Right lobe of liver (tissue), 6 donors: ENCODE results near the gene SASH1. TPM values are rescaled to one million over a fixed set of nuclear protein-coding genes. Genes with fewer than 3 reads are reported as not detected.

Source experiments
- ATAC-seq, 4 donors: fragments of 200-7000 bp; cut with Tn5 transposase; one replicate each; pipeline ENCODE4 v1.9.1; 2020; ENCODE audit warnings: mild to moderate bottlenecking in 4 of 4, moderate library complexity in 4 of 4
- DNase-seq, 3 donors: peaks; one replicate each; pipeline ENCODE4 v3.0.0-alpha.2; 2020
- H3K27ac ChIP-seq, 3 donors: fragments of 200-600 bp; one replicate each; pipeline ENCODE4 v1.8.0; 2022
- H3K27me3 ChIP-seq, 2 donors: fragments of 200-600 bp; one replicate each; pipeline ENCODE4 v1.8.0; 2022
- H3K36me3 ChIP-seq, 4 donors: fragments of 200-600 bp; sonication (generic) in 1 of 4; one replicate each; pipeline versions ENCODE4 v1.5.1 to v1.8.0; 2017 to 2022; ENCODE audit warnings: control low read depth in 1 of 4
- H3K4me1 ChIP-seq, 4 donors: fragments of 200-600 bp; sonication (generic) in 1 of 4; one replicate each; pipeline versions ENCODE4 v1.5.1 to v1.8.0; 2017 to 2022; ENCODE audit warnings: control low read depth in 1 of 4
- H3K4me3 ChIP-seq, 3 donors: fragments of 200-600 bp; one replicate each; pipeline ENCODE4 v1.8.0; 2022
- H3K9me3 ChIP-seq, 4 donors: fragments of 200-600 bp; sonication (generic) in 1 of 4; one replicate each; pipeline versions ENCODE4 v1.5.1 to v1.8.0; 2017 to 2022; ENCODE audit warnings: control low read depth in 1 of 4
- POLR2A ChIP-seq: fragments of 450-650 bp; IDR thresholded peaks from one replicate; pipeline ENCODE4 v1.6.1; 2017; ENCODE audit warnings: antibody characterized with exemption, mild to moderate bottlenecking
- WGBS: methylation state at CpG from one replicate; pipeline ENCODE4 v1.1.6; 2018; ENCODE audit warnings: low coverage, low lambda C conversion rate; ENCODE audit not compliant: insufficient coverage; ENCODE audit errors: missing lambda C conversion rate; 5-methylcytosine and 5-hydroxymethylcytosine counted together
- intact Hi-C, 2 donors: fragments of 100-400 bp; cut with DNase I; formaldehyde crosslinking; loops; one replicate each; pipeline versions ENCODE4 v1.11.2 to v1.14.1; 2022
- total RNA-seq, 6 experiments: library from RNA; depleted of rRNA in 2 of 6; stranded (reverse); fragments of >200 nt in 2 of 6; fragmentation: NEBNext Ultra II Directional in 3 of 6; extraction: Animal tissue kit (Norgen Biotek cat#: 25700) in 3 of 6; gene quantifications; one replicate each; pipeline versions ENCODE4 v1.1.0 to v1.2.4, GENCODE V29; 2016 to 2023
- TF ChIP-seq, protein P1 (sequence below), 4 donors: fragments of 200-600 bp in 3 of 4; fragments of 450-650 bp in 1 of 4; IDR thresholded peaks; one replicate each; pipeline versions ENCODE4 v1.5.1 to v1.8.0; 2016 to 2022; ENCODE audit warnings: antibody characterized with exemption in 4 of 4, mild to moderate bottlenecking in 2 of 4
- donor health status: DM: no; HTN: yes; CAD: no.
- donor health status: DM: no; HTN: no; CAD: no.
- donor health status: DM: no; HTN: no; CAD: no.
- donor health status: DM: no; HTN: yes; CAD: no.
- donor health status: DM: no; HTN: yes; CAD: no.

SASH1 gene
- total RNA-seq, 6 experiments from 2014 or later = 12.0 to 19.0 (median 15.8) TPM

DNA sequence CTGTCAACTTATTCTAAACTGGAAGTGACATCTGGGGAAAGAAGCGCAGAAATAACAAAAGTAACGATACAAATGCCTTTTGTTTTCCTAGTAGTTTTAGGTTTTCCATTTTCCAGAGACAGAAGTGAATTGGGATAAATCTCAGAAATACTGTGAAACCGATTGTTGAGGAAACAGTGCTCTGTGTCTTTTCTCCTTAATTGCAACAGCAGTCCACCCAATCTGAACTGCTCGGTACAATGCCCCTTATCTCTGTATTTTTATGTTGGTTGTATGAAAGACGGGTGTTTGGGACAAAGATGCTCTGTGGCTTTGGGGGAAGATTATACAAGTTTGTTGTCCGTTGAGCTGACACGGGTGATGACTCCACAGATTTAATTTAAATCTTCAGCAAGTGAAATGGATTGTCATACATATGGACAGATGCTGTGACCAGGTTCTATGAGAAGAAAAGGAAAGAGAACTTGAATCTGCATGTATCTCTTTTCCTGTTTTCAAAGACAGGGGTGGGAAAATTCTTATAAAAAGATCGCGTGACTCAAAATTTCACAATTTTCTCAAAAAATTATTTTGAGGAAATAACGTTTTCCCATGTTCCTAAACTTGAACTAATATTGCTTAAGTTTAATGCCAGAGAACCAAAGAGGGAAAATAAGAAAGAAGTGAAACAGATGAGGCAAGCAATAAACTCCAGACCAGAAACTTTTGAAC lies 41.2 kb downstream of the SASH1 start:
- H3K4me1 ChIP-seq = no peaks in the 10 kb centered on the region

DNA sequence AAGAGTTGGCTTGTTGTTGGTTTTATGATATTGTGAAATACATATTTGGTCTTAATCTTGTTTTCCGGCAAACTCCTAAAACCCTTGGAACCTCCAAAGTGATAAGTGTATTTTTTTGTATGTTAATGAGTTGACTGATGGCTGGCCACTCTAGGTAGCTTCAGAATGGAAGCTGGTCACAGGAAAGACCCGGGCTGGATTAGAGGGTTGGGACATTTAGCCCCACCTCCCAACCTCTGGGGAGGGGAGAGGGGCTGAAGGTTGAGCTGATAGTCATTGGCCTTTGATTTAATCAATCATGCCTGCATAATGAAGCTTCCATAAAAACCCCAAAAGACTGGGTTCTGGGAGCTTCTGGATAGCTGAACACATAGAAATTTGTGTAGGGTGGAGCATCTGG lies 42.7 kb downstream of the SASH1 start:
- no peaks in the 10 kb centered on the region for H3K4me1 ChIP-seq
- intact Hi-C loops = no loop called here
- WGBS = 60% methylated on average over 2 of the region's 2 CpGs
- no peaks in the 10 kb centered on the region for H3K36me3 ChIP-seq
- no peaks in the 10 kb centered on the region for H3K9me3 ChIP-seq
- DNase-seq = no peak
- no peak overlapping the region for H3K4me3 ChIP-seq
- H3K27ac ChIP-seq = no peak overlapping the region
- TF ChIP-seq POLR2A = no peak
- TF ChIP-seq, protein P1, sequence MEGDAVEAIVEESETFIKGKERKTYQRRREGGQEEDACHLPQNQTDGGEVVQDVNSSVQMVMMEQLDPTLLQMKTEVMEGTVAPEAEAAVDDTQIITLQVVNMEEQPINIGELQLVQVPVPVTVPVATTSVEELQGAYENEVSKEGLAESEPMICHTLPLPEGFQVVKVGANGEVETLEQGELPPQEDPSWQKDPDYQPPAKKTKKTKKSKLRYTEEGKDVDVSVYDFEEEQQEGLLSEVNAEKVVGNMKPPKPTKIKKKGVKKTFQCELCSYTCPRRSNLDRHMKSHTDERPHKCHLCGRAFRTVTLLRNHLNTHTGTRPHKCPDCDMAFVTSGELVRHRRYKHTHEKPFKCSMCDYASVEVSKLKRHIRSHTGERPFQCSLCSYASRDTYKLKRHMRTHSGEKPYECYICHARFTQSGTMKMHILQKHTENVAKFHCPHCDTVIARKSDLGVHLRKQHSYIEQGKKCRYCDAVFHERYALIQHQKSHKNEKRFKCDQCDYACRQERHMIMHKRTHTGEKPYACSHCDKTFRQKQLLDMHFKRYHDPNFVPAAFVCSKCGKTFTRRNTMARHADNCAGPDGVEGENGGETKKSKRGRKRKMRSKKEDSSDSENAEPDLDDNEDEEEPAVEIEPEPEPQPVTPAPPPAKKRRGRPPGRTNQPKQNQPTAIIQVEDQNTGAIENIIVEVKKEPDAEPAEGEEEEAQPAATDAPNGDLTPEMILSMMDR (IDR thresholded peaks at IDR 0.05) = no peak
- no peaks in the 10 kb centered on the region for H3K27me3 ChIP-seq
- no peak for ATAC-seq

More for the DNA sequence above, 41.2 kb downstream of the SASH1 start:
- Histone ChIP-seq H3K4me3 (no peak overlapping the region), H3K9me3 (no peaks in the 10 kb centered on the region), H3K27ac (no peak overlapping the region), H3K36me3 (no peaks in the 10 kb centered on the region), H3K27me3 (no peaks in the 10 kb centered on the region)
- TF ChIP-seq, protein P1 (IDR thresholded peaks at IDR 0.05) = no peak
- no peak for TF ChIP-seq POLR2A
- WGBS = 51% methylated on average over 10 of the region's 10 CpGs
- intact Hi-C loops = no loop called here
- DNase-seq (no peak), ATAC-seq (peak in 2 of 4 donors; percentile 20 to 29)

DNA sequence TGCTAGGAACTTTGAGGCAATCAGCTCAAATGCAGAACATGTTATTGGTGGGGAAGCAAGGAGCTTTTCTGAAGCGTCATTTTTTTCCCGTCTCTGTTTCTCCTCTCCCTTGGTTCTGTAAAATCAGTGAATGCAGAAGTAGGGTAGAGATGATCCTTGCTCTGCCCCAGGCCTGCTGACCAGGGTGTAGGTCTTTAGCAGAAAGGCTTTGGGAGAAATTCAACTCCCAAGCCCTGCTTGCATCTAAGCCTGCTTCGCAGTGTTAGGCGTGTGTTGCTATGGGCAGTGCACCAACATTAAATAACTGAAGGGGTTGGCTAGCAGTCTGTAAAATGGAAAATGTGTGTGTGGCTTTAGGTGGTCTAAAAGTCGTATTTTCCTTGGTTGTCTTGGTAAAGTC lies 45.9 kb downstream of the SASH1 start:
- TF ChIP-seq, protein P1 (IDR thresholded peaks at IDR 0.05) = no peak
- no peak for TF ChIP-seq POLR2A
- Histone ChIP-seq H3K9me3 (no peaks in the 10 kb centered on the region), H3K27me3 (no peaks in the 10 kb centered on the region), H3K27ac (no peak overlapping the region), H3K4me3 (no peak overlapping the region), H3K4me1 (peaks cover 0 to 11% (median 0%) of the 10 kb centered on the region in 4 donors), H3K36me3 (no peaks in the 10 kb centered on the region)
- 87% methylated on average over 5 of the region's 5 CpGs for WGBS
- peak; percentile 24 to 65 (median 51) for ATAC-seq
- DNase-seq = no peak
- intact Hi-C loops = no loop called here

GRCh38 chr6:148389086-148389485 lies 46.4 kb downstream of the SASH1 start:
- H3K27me3 ChIP-seq = no peaks in the 10 kb centered on the region
- no peaks in the 10 kb centered on the region for H3K36me3 ChIP-seq
- H3K4me3 ChIP-seq = no peak overlapping the region
- peaks cover 0 to 11% (median 0%) of the 10 kb centered on the region in 4 donors for H3K4me1 ChIP-seq
- DNase-seq (no peak), ATAC-seq (no peak)
- no peak for TF ChIP-seq POLR2A
- TF ChIP-seq, protein P1 (IDR thresholded peaks at IDR 0.05) = no peak
- WGBS = 84% methylated on average over 5 of the region's 9 CpGs
- H3K9me3 ChIP-seq = no peaks in the 10 kb centered on the region
- no peak overlapping the region for H3K27ac ChIP-seq
- intact Hi-C loops = no loop called here
